KMS-11 (cell line): ENCODE measurements around the gene OR52D1.

ENCODE experiments used
- H2AFZ ChIP-seq: fragments of 200-600 bp; sonication (generic); 2 replicates; pipeline ENCODE4 v1.6.1; 2016; ENCODE audit warnings: antibody characterized with exemption, mixed run types, low read depth
- H3K27ac ChIP-seq: fragments of 200-600 bp; sonication (generic); 2 replicates; pipeline ENCODE4 v1.6.1; 2016; ENCODE audit warnings: mild to moderate bottlenecking, mixed run types
- H3K27me3 ChIP-seq: fragments of 200-600 bp; sonication (generic); 2 replicates; pipeline ENCODE4 v1.6.1; 2017; ENCODE audit warnings: mild to moderate bottlenecking, low read depth, mixed run types, moderate library complexity; ENCODE audit not compliant: insufficient read depth
- H3K36me3 ChIP-seq: fragments of 200-600 bp; sonication (generic); 2 replicates; pipeline ENCODE4 v1.6.1; 2017; ENCODE audit warnings: mild to moderate bottlenecking, mixed run types; ENCODE audit not compliant: insufficient read depth
- H3K4me1 ChIP-seq: fragments of 200-600 bp; sonication (generic); 2 replicates; pipeline ENCODE4 v1.6.1; 2016; ENCODE audit warnings: mild to moderate bottlenecking, low read depth, mixed run types; ENCODE audit not compliant: poor library complexity, severe bottlenecking
- H3K4me2 ChIP-seq: fragments of 200-600 bp; sonication (generic); 2 replicates; pipeline ENCODE4 v1.7.0; 2016; ENCODE audit warnings: mild to moderate bottlenecking, mixed run types
- H3K4me3 ChIP-seq: fragments of 200-600 bp; sonication (generic); IDR thresholded peaks from 2 replicates; pipeline ENCODE4 v1.6.1; 2017; ENCODE audit warnings: low read depth, low read length, mixed read lengths; ENCODE audit not compliant: insufficient read depth
- H3K79me2 ChIP-seq: fragments of 200-600 bp; sonication (generic); 2 replicates; pipeline ENCODE4 v1.6.1; 2016; ENCODE audit warnings: low read depth, mixed run types; ENCODE audit not compliant: insufficient read depth
- H3K9ac ChIP-seq: fragments of 200-600 bp; sonication (generic); 2 replicates; pipeline ENCODE4 v1.6.1; 2016; ENCODE audit warnings: mild to moderate bottlenecking, mixed run types
- H4K20me1 ChIP-seq: fragments of 200-600 bp; sonication (generic); 2 replicates; pipeline ENCODE4 v1.6.1; 2016; ENCODE audit warnings: mild to moderate bottlenecking, mixed run types; ENCODE audit not compliant: insufficient read depth
- CTCF ChIP-seq: fragments of 200-600 bp; sonication (generic); conservative IDR thresholded peaks from 2 replicates; pipeline ENCODE4 v1.6.1; 2017; ENCODE audit warnings: low read depth, mild to moderate bottlenecking, antibody characterized with exemption, low read length, moderate library complexity, mixed read lengths

Gene OR52D1

GRCh38 chr11:5522308-5522707, 33.8 kb downstream of the OR52D1 start:
- H3K4me3 ChIP-seq: no peak overlapping the region
- no peaks in the 10 kb centered on the region for H3K36me3 ChIP-seq
- TF ChIP-seq CTCF: no peak
- H3K79me2 ChIP-seq: no peaks in the 10 kb centered on the region
- H4K20me1 ChIP-seq: no peaks in the 10 kb centered on the region
- no peak overlapping the region for H3K4me2 ChIP-seq
- no peaks in the 10 kb centered on the region for H3K4me1 ChIP-seq
- no peak overlapping the region for H3K27ac ChIP-seq
- H3K27me3 ChIP-seq: no peaks in the 10 kb centered on the region
- H2AFZ ChIP-seq: no peak overlapping the region
- H3K9ac ChIP-seq: no peak overlapping the region

DNA sequence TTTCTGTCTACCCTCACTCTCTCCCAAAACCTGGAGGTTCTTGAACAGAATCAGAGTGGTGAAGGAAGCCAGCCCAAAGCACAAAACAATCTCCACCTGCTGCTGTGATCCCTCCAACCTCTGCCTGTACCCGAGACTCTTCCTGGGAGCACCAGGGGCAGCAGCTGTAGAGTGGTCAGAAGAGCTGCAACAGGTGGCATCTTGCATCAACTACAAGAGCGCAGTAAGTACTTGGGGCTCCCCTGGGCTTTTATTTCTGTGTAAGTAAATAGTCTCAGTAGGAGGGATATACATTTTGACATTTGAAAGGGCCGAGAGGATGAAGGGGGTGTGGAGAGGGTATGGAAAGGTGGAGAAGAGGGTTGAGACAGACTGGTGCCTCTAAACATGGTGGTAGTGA, 36.3 kb downstream of the OR52D1 start:
- Histone ChIP-seq H2AFZ (no peak overlapping the region), H3K4me3 (no peak overlapping the region), H3K27me3 (no peaks in the 10 kb centered on the region), H3K27ac (no peak overlapping the region), H3K9ac (no peak overlapping the region), H3K79me2 (no peaks in the 10 kb centered on the region), H3K4me2 (no peak overlapping the region), H3K4me1 (no peaks in the 10 kb centered on the region), H4K20me1 (no peaks in the 10 kb centered on the region), H3K36me3 (no peaks in the 10 kb centered on the region)
- TF ChIP-seq CTCF: no peak

- Histone ChIP-seq H3K4me1 (no peaks in the 10 kb centered on the region), H3K9ac (no peak overlapping the region), H3K79me2 (no peaks in the 10 kb centered on the region), H2AFZ (no peak overlapping the region), H3K27ac (no peak overlapping the region), H3K27me3 (no peaks in the 10 kb centered on the region), H3K4me2 (no peak overlapping the region), H3K36me3 (no peaks in the 10 kb centered on the region), H3K4me3 (no peak overlapping the region), H4K20me1 (no peaks in the 10 kb centered on the region)
- TF ChIP-seq CTCF: no peak
Measured at GRCh38 chr11:5527716-5528115, 39.2 kb downstream of the OR52D1 start.

DNA sequence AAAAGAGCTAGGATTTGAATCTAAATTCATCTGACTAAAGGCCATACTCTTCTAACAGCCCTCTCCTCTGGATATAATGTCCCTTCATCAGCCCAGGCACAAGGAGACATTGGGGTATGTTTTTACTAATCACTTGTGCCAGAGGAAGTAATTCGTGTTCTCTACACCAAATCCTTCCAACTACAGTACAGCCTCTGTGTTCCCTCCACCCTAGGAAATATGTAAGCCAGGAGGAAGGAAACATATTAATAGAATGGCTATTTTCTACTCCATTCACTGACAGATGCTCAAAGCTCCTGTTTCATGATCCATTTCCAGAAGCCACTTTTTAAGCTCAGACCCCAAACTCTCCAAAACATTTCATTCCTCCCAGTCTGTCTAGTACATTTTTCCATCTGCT, 40.0 kb downstream of the OR52D1 start:
- Histone ChIP-seq H3K4me2 (no peak overlapping the region), H3K4me1 (no peaks in the 10 kb centered on the region), H3K79me2 (no peaks in the 10 kb centered on the region), H3K36me3 (no peaks in the 10 kb centered on the region), H3K27ac (no peak overlapping the region), H3K9ac (no peak overlapping the region), H3K4me3 (no peak overlapping the region), H2AFZ (no peak overlapping the region), H4K20me1 (no peaks in the 10 kb centered on the region), H3K27me3 (no peaks in the 10 kb centered on the region)
- no peak for TF ChIP-seq CTCF
